ENCODE measurements around the gene ADAMTS9. TPM values are rescaled to one million over a fixed set of nuclear protein-coding genes. Genes with fewer than 3 reads are reported as not detected.

The ADAMTS9 gene
- total RNA-seq, 4 donors from 2014 or later, result 36.4 to 218 (median 99.1) TPM

GRCh38 chr3:64675687-64676247 is 12.0 kb downstream of the ADAMTS9 start:
- TF ChIP-seq CTCF (IDR thresholded peaks at IDR 0.05; ENCODE audit: low read depth), result no peak

- TF ChIP-seq CTCF (IDR thresholded peaks at IDR 0.05; ENCODE audit: low read depth), result no peak
These were observed 13.2 kb downstream of the ADAMTS9 start for GRCh38 chr3:64674591-64675076.

- no peak for TF ChIP-seq CTCF (IDR thresholded peaks at IDR 0.05; ENCODE audit: low read depth)
These were observed 14.6 kb downstream of the ADAMTS9 start for GRCh38 chr3:64673159-64673715.

- no peak for TF ChIP-seq CTCF (IDR thresholded peaks at IDR 0.05; ENCODE audit: low read depth)
These were observed 19.0 kb downstream of the ADAMTS9 start for GRCh38 chr3:64668582-64669510.

- TF ChIP-seq CTCF (IDR thresholded peaks at IDR 0.05; ENCODE audit: low read depth), result no peak
These were observed 19.8 kb downstream of the ADAMTS9 start for GRCh38 chr3:64667887-64668581.

- no peak for TF ChIP-seq CTCF (IDR thresholded peaks at IDR 0.05; ENCODE audit: low read depth)
These were observed 20.7 kb downstream of the ADAMTS9 start for GRCh38 chr3:64667138-64667537.

Data from subcutaneous adipose tissue (tissue), 4 donors.